ENCODE measurements around the gene SLC37A1.

DNA sequence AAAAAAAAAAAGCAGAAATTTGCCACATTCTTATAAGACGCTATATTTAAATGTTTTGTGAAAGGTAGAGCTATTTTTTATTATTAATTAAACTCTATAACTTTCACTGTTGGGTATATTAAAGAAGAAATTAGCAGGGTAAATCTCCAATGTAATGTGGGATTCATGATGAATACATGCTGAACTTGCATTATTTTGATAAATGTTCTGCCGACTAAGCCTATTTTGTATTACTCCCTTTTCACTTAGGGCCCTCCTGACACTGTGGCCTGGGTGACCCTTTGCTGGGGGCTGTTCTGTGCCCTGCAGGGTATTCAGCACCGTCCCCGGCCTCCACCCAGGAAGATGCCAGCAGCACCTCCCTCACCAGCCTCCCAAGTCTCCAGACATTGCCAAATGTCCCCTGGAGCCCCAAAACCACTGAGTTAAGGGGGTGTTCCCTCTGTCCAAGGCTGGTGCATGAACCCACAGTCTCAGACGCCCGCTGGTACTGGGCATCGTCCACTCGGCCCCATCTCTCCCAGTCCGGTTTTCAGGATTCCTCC lies 40.1 kb upstream of the SLC37A1 start:
- TF ChIP-seq EZH2 (IDR thresholded peaks at IDR 0.05; ENCODE audit: low read depth), result no peak
- TF ChIP-seq CTCF (conservative IDR thresholded peaks at IDR 0.05), result no peak
